Measurements from ENCODE around the gene OR4K2.
"Not testable (repeated sequence)": the region's sequence is repeated elsewhere in the genome, so short reads cannot be mapped to it uniquely, and the experiment has no call there.

OR4K2 gene, protein sequence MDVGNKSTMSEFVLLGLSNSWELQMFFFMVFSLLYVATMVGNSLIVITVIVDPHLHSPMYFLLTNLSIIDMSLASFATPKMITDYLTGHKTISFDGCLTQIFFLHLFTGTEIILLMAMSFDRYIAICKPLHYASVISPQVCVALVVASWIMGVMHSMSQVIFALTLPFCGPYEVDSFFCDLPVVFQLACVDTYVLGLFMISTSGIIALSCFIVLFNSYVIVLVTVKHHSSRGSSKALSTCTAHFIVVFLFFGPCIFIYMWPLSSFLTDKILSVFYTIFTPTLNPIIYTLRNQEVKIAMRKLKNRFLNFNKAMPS

DNA sequence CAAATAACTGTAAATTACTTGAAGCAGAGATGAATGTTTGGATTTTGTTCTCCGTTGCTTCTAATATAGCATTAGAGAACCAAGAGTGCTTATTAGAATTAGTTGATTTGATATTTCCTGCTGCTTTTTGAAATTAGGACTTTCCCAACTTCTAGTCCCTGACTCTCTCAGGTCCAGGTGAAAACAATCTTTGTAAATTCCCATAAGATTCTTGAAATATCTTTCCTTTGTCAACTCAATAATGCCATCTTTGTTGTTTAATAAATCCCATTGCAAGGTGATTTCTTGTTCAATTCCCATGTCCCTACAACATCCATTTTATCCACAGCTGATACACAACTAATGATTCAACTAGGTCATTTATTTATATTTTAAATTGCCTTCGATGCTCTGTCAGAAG lies at the start of gene OR4K2:
OR4K2 (plus strand) TSS at position 301 of the 400 bp plus-strand sequence. CDS start 1,126 bp downstream, outside the sequence.
- in situ Hi-C loops (cut with MboI; ENCODE audit: low sequenced_read_pairs), result no loop called here
- no peak for DNase-seq (ENCODE audit: low spot score in 2 of 2)
- H3K4me3 ChIP-seq, result no peak within 1 kb of the TSS
- H3K36me3 ChIP-seq (replicated peaks), result no peaks in the 10 kb centered on the region
- H3K9me3 ChIP-seq, result peaks cover 6% of the 10 kb centered on the region
- H3K4me1 ChIP-seq, result no peaks in the 10 kb centered on the region
- H3K27me3 ChIP-seq (ENCODE audit: low read depth), result no peaks in the 10 kb centered on the region

DNA sequence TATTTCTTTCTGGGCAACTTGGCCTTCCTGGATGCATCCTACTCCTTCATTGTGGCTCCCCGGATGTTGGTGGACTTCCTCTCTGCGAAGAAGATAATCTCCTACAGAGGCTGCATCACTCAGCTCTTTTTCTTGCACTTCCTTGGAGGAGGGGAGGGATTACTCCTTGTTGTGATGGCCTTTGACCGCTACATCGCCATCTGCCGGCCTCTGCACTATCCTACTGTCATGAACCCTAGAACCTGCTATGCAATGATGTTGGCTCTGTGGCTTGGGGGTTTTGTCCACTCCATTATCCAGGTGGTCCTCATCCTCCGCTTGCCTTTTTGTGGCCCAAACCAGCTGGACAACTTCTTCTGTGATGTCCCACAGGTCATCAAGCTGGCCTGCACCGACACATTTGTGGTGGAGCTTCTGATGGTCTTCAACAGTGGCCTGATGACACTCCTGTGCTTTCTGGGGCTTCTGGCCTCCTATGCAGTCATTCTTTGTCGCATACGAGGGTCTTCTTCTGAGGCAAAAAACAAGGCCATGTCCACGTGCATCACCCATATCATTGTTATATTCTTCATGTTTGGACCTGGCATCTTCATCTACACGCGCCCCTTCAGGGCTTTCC lies 47.2 kb upstream of the OR4K2 start:
- H3K36me3 ChIP-seq (replicated peaks); in situ Hi-C loops (cut with MboI; ENCODE audit: low sequenced_read_pairs): not testable (repeated sequence)

DNA sequence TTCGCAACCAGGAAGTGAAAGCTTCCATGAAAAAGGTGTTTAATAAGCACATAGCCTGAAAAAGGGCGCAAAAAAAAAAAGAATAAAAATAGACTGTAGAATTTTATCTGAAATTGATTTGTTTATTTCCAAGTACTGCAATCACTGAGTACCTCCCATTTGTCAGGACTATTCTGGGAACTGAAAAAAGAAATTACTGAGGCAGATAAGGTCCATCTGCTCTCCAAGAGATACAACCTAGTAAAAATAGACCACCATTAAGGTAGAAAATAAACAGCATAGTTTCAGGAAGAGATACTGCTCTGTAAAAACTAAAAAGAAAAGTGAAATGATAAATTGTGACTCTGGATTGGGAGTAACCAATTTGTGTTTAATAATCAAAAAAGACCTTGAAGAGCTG lies 46.6 kb upstream of the OR4K2 start:
- in situ Hi-C loops (cut with MboI; ENCODE audit: low sequenced_read_pairs), result no loop called here
- H3K27me3 ChIP-seq (ENCODE audit: low read depth), result no peaks in the 10 kb centered on the region
- no peak for DNase-seq (ENCODE audit: low spot score in 2 of 2)
- no peaks in the 10 kb centered on the region for H3K4me1 ChIP-seq
- H3K9me3 ChIP-seq, result peaks cover 5% of the 10 kb centered on the region; the same call in 1 of the 2 replicates
- H3K4me3 ChIP-seq, result no peak overlapping the region
- no peaks in the 10 kb centered on the region for H3K36me3 ChIP-seq (replicated peaks)

More for the DNA sequence above, 47.2 kb upstream of the OR4K2 start:
- H3K27me3 ChIP-seq (ENCODE audit: low read depth); H3K9me3 ChIP-seq; H3K4me1 ChIP-seq; H3K4me3 ChIP-seq; DNase-seq (ENCODE audit: low spot score in 2 of 2): not testable (repeated sequence)

DNA sequence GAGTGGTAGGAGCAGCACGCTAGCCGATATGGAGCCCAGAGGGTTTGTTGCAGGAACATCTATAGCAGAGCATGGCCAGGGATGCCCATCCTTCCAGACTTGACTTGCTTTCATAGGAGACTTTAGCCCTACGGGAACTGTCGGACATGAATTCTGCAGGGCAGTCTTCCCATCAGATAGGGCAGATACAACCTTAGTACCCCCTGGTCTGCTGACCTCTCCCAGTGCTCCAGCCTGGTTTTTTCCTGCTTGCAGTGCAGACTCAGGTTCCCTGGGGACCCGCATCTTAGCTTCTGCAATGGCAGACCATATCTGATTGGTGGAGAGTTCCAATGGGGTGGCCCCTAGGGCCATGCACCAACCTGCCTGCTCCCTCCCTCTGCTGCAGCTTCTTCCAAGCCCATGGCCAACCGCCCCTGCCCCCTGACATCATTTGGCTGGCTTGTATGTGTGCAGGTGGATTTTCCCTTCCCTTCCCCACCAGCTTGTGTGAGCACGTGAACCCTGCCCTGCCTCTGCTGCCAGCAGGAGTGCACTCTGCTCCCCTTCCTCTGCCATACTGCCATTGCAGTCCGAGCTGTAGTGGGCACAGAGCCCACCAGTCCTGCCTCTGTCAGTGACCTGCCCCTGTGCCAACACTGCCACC lies 40.6 kb upstream of the OR4K2 start:
- H3K36me3 ChIP-seq (replicated peaks); H3K4me3 ChIP-seq; in situ Hi-C loops (cut with MboI; ENCODE audit: low sequenced_read_pairs); H3K4me1 ChIP-seq; H3K27me3 ChIP-seq (ENCODE audit: low read depth); DNase-seq (ENCODE audit: low spot score in 2 of 2): not testable (repeated sequence)
- peaks cover 22% of the 10 kb centered on the region; the same call in 1 of the 2 replicates for H3K9me3 ChIP-seq

DNA sequence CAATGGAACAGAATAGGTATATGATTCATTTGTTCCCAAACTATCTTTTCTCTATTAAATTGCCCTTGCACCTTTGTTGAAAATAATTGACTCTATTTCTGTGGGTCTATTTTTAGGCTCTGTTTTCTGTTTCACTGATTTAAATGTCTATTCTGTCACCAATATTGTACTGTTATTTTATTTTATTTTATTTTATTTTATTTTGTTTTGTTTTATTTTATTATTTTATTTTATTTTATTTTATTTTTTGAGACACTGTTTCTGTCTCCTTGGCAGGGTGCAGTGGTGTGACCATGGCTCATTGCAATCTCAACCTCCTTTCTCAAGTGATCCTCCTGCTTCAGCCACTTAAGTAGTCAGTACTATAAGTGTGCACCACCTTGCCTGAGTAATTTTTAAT lies 36.5 kb upstream of the OR4K2 start:
- no peak for DNase-seq (ENCODE audit: low spot score in 2 of 2)
- Histone ChIP-seq H3K36me3 (replicated peaks) (no peaks in the 10 kb centered on the region), H3K9me3 (peaks cover 25% of the 10 kb centered on the region; the same call in 1 of the 2 replicates)

DNA sequence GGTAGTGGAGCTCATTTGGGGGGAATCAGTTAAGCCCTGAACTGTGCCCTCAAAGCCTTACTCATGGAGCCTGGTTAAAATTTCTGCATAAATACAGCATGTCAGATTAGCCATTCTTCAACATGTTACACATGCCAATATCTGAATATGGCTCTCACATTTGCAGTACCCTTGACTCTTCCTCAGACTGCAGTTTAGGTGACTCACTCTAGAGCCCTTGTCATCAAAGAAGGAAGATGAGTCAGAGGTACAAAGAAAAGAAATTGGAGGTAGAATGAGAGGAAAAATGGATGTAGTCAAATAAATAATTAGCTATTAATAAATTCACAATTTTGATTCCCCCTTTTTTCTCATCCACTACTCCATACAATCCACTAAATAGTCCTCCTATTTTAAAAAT lies 23.6 kb upstream of the OR4K2 start:
- no peak overlapping the region for H3K4me3 ChIP-seq
- no peaks in the 10 kb centered on the region for H3K4me1 ChIP-seq
- no peaks in the 10 kb centered on the region for H3K27me3 ChIP-seq (ENCODE audit: low read depth)
- H3K9me3 ChIP-seq, result peaks cover 5% of the 10 kb centered on the region; the same call in 1 of the 2 replicates
- no peak for DNase-seq (ENCODE audit: low spot score in 2 of 2)
- in situ Hi-C loops (cut with MboI; ENCODE audit: low sequenced_read_pairs), result no loop called here
- no peaks in the 10 kb centered on the region for H3K36me3 ChIP-seq (replicated peaks)

More for the DNA sequence above, 36.5 kb upstream of the OR4K2 start:
- no peak overlapping the region for H3K4me3 ChIP-seq
- no peaks in the 10 kb centered on the region for H3K4me1 ChIP-seq
- in situ Hi-C loops (cut with MboI; ENCODE audit: low sequenced_read_pairs), result no loop called here
- no peaks in the 10 kb centered on the region for H3K27me3 ChIP-seq (ENCODE audit: low read depth)

DNA sequence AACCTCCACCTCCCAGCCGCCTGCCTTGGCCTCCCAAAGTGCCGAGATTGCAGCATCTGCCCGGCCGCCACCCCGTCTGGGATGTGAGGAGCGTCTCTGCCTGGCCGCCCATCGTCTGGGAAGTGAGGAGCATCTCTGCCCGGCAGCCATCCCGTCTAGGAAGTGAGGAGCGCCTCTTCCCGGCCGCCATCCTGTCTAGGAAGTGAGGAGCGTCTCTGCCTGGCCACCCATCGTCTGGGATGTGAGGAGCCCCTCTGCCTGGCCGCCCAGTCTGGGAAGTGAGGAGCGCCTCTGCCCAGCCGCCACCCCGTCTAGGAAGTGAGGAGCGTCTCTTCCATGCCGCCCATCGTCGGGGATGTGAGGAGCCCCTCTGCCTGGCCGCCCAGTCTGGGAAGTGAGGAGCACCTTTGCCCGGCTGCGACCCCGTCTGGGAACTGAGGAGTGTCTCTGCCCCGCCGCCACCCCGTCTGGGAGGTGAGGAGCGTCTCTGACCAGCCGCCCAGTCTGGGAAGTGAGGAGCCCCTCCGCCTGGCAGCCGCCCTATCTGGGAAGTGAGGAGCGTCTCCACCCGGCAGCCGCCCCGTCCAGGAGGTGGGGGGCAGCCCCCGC lies 8.8 kb upstream of the OR4K2 start:
- H3K9me3 ChIP-seq, result peaks cover 15% of the 10 kb centered on the region
- in situ Hi-C loops (cut with MboI; ENCODE audit: low sequenced_read_pairs); DNase-seq (ENCODE audit: low spot score in 2 of 2): not testable (repeated sequence)

DNA sequence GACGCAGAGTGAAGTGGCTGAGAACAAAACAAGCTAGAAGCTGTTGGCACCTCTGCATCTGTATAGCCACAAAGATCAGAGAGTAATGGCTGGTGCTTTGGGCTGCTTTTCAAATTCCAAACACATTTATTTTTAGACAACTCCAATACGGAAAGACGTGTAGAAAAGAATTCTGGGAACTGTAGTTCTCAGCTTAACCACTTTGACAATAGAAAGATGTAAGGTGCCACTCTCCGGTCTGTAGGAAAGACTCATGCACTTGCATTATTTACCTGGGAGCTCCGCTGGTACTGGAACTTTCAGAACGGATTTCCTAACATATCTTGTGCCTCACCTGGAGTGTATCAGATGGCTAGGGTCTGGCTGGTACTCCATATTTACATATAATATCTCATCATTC lies 1.8 kb upstream of the OR4K2 start:
- in situ Hi-C loops (cut with MboI; ENCODE audit: low sequenced_read_pairs), result no loop called here
- DNase-seq (ENCODE audit: low spot score in 2 of 2), result no peak
- no peaks in the 10 kb centered on the region for H3K4me1 ChIP-seq
- H3K4me3 ChIP-seq, result no peak overlapping the region
- H3K27me3 ChIP-seq (ENCODE audit: low read depth), result no peaks in the 10 kb centered on the region
- H3K9me3 ChIP-seq, result peaks cover 12% of the 10 kb centered on the region
- H3K36me3 ChIP-seq (replicated peaks), result no peaks in the 10 kb centered on the region

More for the DNA sequence above, 8.8 kb upstream of the OR4K2 start:
- not testable (repeated sequence) for H3K4me3 ChIP-seq; H3K36me3 ChIP-seq (replicated peaks); H3K27me3 ChIP-seq (ENCODE audit: low read depth); H3K4me1 ChIP-seq

DNA sequence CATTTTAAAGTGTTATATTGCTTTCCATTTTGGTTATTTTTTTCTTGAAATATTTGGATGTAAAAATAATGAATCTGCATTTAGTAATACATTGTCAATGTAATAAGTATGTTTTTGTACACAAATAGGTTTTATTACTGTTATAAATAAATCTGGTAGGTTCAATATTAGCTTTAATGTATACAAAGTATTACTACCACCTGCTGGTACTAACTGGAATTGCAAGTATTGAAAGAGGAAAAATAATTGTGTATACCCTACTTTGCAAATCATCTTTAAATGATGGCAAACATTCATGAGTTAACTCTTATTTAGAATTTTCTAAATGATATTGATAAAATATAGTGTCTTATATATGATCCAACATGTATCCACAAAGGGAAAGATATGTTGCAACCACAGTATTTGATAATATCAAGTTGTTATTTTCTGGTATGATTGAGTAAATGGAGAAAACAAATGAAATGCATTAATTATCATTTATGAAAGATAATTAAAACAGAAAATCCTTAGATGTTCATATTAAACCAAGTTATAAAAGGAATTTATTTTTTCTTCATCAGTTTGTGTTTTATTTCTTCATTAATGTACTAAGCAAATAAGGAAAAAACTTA lies 3.2 kb downstream of the OR4K2 start:
- in situ Hi-C loops (cut with MboI; ENCODE audit: low sequenced_read_pairs), result no loop called here
- Histone ChIP-seq H3K4me3 (no peak overlapping the region), H3K36me3 (replicated peaks) (no peaks in the 10 kb centered on the region), H3K9me3 (peaks cover 3% of the 10 kb centered on the region), H3K4me1 (no peaks in the 10 kb centered on the region), H3K27me3 (ENCODE audit: low read depth) (no peaks in the 10 kb centered on the region)
- DNase-seq (ENCODE audit: low spot score in 2 of 2), result no peak

DNA sequence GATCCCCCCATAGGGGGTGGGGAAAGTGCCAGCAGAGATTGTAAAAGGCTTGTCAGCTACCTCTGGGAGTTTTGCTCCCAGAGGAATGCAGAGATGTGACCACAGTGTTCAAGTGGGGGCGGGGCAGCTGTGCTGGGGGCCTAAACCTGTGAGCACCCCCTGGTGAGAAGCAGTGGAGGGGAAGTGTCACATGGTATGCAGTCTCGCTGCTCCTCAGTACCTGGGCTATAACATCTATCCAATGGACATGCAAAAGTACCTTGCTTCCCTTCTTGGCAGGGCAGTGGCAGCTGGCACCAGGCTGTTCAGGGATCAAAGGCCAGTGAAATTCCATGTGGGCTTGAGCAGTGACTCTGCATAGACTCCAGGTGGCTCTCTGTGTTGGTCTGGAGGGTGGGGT lies 20.3 kb downstream of the OR4K2 start:
- Histone ChIP-seq H3K4me1 (no peaks in the 10 kb centered on the region), H3K27me3 (ENCODE audit: low read depth) (no peaks in the 10 kb centered on the region), H3K4me3 (no peak overlapping the region), H3K9me3 (peaks cover 44% of the 10 kb centered on the region), H3K36me3 (replicated peaks) (no peaks in the 10 kb centered on the region)
- no peak for DNase-seq (ENCODE audit: low spot score in 2 of 2)
- in situ Hi-C loops (cut with MboI; ENCODE audit: low sequenced_read_pairs), result no loop called here

DNA sequence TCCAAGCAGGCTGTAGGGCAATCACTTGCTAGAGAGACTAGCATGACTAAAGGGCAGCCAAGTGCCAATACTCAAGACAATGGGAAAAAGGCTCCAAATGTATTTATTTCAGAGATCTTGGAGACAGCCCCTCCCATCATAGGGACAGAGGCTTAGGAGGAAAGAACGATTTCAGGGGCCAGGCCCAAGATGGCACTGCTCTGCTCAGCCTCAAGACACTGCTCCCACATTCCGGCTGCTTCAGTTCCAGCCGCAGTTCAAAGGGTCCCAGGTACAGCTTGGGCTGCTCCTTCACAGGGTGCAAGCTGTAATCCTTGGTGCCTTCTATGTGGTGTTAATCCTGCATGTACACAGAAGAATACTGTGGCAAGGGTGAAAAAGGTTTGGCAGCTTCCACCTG lies 26.1 kb downstream of the OR4K2 start:
- no peaks in the 10 kb centered on the region for H3K36me3 ChIP-seq (replicated peaks)
- no peaks in the 10 kb centered on the region for H3K4me1 ChIP-seq
- H3K27me3 ChIP-seq (ENCODE audit: low read depth), result no peaks in the 10 kb centered on the region
- in situ Hi-C loops (cut with MboI; ENCODE audit: low sequenced_read_pairs), result no loop called here
- H3K9me3 ChIP-seq, result peaks cover 16% of the 10 kb centered on the region
- DNase-seq (ENCODE audit: low spot score in 2 of 2), result no peak
- no peak overlapping the region for H3K4me3 ChIP-seq

DNA sequence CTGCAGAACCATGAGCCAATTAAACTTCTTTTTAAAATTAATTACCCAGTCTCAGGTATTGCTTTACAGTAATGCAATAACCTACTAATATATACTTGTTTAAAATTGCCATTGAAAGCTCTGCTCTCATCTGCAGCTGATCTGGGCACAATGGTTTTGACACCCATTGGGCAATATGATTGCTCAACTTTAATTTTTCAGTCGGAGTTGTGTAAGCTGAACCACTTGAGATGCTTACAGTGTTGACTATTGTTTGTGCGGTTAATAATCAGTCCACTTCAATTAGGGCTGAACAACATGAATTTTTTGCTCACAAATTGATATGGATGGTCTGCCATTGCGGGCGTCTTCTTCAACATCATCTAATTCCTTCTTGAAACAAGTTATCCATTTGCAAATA lies 27.5 kb downstream of the OR4K2 start:
- Histone ChIP-seq H3K4me1 (no peaks in the 10 kb centered on the region), H3K9me3 (peaks cover 8% of the 10 kb centered on the region; the same call in 1 of the 2 replicates), H3K36me3 (replicated peaks) (no peaks in the 10 kb centered on the region), H3K27me3 (ENCODE audit: low read depth) (no peaks in the 10 kb centered on the region), H3K4me3 (no peak overlapping the region)
- DNase-seq (ENCODE audit: low spot score in 2 of 2), result no peak
- in situ Hi-C loops (cut with MboI; ENCODE audit: low sequenced_read_pairs), result no loop called here

DNA sequence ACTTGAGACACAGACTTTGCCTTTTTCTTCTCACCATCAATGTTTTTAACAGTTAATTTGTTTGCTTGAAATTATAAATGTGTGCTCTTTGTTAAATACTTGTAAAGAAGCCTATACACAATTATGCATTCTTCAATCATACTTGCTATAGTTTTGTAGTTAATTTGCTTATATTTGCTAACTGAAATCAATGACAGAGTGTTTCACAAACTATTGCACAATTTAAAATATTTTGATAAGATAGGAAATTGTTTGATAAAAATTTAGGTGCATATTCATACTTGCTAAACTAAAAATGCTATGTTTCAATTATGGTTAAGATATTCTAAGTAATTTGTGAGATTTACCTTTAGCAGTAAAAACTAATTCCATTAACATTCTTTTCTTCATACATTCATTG lies 31.7 kb downstream of the OR4K2 start:
- Histone ChIP-seq H3K27me3 (ENCODE audit: low read depth) (no peaks in the 10 kb centered on the region), H3K4me1 (no peaks in the 10 kb centered on the region), H3K4me3 (no peak overlapping the region), H3K9me3 (peaks cover 5% of the 10 kb centered on the region; the same call in 1 of the 2 replicates), H3K36me3 (replicated peaks) (no peaks in the 10 kb centered on the region)
- in situ Hi-C loops (cut with MboI; ENCODE audit: low sequenced_read_pairs), result no loop called here
- DNase-seq (ENCODE audit: low spot score in 2 of 2), result no peak
